ENCODE data around the gene ACOT7.

DNA sequence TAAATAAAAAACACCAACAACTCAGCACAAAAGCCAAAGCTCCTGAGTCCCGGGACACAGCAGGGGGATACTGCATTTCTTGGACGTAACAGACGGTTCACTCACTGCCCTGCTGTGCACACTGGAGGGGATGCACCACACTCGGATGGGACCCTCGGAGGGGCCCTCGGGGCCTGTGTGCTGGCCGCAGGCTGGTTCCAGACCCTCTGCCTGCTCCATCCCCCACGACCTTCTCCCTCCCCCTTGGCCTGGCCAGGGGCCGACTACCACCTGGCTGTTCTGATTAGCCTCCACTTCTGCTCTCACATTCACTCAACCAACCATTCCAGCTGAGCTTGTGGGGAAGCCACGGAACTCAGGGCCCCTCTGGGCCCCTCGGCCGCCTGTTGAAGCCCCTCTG lies 64.9 kb downstream of the ACOT7 start:
- TF ChIP-seq CREB1 (IDR thresholded peaks at IDR 0.05; ENCODE audit: low read depth) (no peak), EP300 (IDR thresholded peaks at IDR 0.05; ENCODE audit: borderline replicate concordance) (no peak), CEBPB (IDR thresholded peaks at IDR 0.05) (no peak), NFIC (IDR thresholded peaks at IDR 0.05) (no peak), TAF1 (IDR thresholded peaks at IDR 0.05; ENCODE audit: low read depth) (no peak), EGR1 (IDR thresholded peaks at IDR 0.05) (no peak), RAD21 (IDR thresholded peaks at IDR 0.05; ENCODE audit: low read depth) (no peak)
- TF ChIP-seq, protein P1, sequence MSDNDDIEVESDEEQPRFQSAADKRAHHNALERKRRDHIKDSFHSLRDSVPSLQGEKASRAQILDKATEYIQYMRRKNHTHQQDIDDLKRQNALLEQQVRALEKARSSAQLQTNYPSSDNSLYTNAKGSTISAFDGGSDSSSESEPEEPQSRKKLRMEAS (IDR thresholded peaks at IDR 0.05), result no peak
- TF ChIP-seq, protein P2, sequence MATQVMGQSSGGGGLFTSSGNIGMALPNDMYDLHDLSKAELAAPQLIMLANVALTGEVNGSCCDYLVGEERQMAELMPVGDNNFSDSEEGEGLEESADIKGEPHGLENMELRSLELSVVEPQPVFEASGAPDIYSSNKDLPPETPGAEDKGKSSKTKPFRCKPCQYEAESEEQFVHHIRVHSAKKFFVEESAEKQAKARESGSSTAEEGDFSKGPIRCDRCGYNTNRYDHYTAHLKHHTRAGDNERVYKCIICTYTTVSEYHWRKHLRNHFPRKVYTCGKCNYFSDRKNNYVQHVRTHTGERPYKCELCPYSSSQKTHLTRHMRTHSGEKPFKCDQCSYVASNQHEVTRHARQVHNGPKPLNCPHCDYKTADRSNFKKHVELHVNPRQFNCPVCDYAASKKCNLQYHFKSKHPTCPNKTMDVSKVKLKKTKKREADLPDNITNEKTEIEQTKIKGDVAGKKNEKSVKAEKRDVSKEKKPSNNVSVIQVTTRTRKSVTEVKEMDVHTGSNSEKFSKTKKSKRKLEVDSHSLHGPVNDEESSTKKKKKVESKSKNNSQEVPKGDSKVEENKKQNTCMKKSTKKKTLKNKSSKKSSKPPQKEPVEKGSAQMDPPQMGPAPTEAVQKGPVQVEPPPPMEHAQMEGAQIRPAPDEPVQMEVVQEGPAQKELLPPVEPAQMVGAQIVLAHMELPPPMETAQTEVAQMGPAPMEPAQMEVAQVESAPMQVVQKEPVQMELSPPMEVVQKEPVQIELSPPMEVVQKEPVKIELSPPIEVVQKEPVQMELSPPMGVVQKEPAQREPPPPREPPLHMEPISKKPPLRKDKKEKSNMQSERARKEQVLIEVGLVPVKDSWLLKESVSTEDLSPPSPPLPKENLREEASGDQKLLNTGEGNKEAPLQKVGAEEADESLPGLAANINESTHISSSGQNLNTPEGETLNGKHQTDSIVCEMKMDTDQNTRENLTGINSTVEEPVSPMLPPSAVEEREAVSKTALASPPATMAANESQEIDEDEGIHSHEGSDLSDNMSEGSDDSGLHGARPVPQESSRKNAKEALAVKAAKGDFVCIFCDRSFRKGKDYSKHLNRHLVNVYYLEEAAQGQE (IDR thresholded peaks at IDR 0.05; ENCODE audit: low read depth), result no peak
